IMR-90 (cell line): ENCODE measurements around the gene NSUN4. TPM values are rescaled to one million over a fixed set of nuclear protein-coding genes. Genes with fewer than 3 reads are reported as not detected.
A peak's percentile ranks its signal among the peaks of the same experiment; 100 is the strongest.

ENCODE experiments used
- ATAC-seq: fragments of 200-7000 bp; cut with Tn5 transposase; 2 replicates; pipeline ENCODE4 v1.9.1; 2020; ENCODE audit warnings: low read depth, mild to moderate bottlenecking, moderate library complexity
- BruUV-seq: library from RNA; stranded (reverse); fragments of 400-500 nt; replicated peaks from 2 replicates; lab custom pipeline; 2021; lab: Mats Ljungman, UMichigan
- CTCF ChIA-PET: fragments of 300-600 bp; formaldehyde crosslinking; extraction: SDS; loops from one replicate; lab custom pipeline; 2021; ENCODE audit warnings: antibody characterized with exemption; lab: Yijun Ruan, JAX
- POLR2A ChIA-PET: fragments of 300-600 bp; sonication (Branson Sonifier 250); formaldehyde crosslinking; loops from one replicate; lab custom pipeline; 2022; ENCODE audit warnings: antibody characterized with exemption; ENCODE audit not compliant: unreplicated experiment; lab: Charles Lee
- DNase-seq: peaks from one replicate; pipeline ENCODE4 v3.0.0; 2013
- H2AFZ ChIP-seq: replicated peaks from 2 replicates; pipeline ENCODE3; 2013; ENCODE audit warnings: low read length, mild to moderate bottlenecking; ENCODE audit not compliant: poor library complexity
- H2AK5ac ChIP-seq: 2 replicates; pipeline ENCODE4 v1.6.1; 2013; ENCODE audit warnings: low read depth, low read length, inconsistent platforms
- H2AK9ac ChIP-seq: replicated peaks from 2 replicates; pipeline ENCODE3; 2013; ENCODE audit warnings: mild to moderate bottlenecking, low read depth, low read length, moderate library complexity; ENCODE audit not compliant: poor library complexity
- H2BK120ac ChIP-seq: 2 replicates; pipeline ENCODE4 v1.6.1; 2013; ENCODE audit warnings: low read depth, low read length, inconsistent platforms
- H2BK15ac ChIP-seq: 3 replicates; pipeline ENCODE4 v1.6.1; 2013; ENCODE audit warnings: low read depth, low read length, inconsistent platforms
- H2BK20ac ChIP-seq: 2 replicates; pipeline ENCODE4 v1.6.1; 2013; ENCODE audit warnings: low read depth, mild to moderate bottlenecking, inconsistent platforms, low read length, moderate library complexity
- H2BK5ac ChIP-seq: 2 replicates; pipeline ENCODE4 v1.6.1; 2013; ENCODE audit warnings: mild to moderate bottlenecking, low read depth, low read length, inconsistent platforms; ENCODE audit not compliant: poor library complexity, severe bottlenecking
- H3K14ac ChIP-seq: replicated peaks from 2 replicates; pipeline ENCODE4 v1.6.1; 2013; ENCODE audit warnings: low read depth, low read length, inconsistent platforms
- H3K18ac ChIP-seq: 2 replicates; pipeline ENCODE4 v1.6.1; 2013; ENCODE audit warnings: low read depth, low read length, control low read depth
- H3K23ac ChIP-seq: 2 replicates; pipeline ENCODE4 v1.6.1; 2013; ENCODE audit warnings: low read depth, low read length, inconsistent platforms
- H3K27ac ChIP-seq: 2 replicates; pipeline ENCODE4 v1.5.1; 2013; ENCODE audit warnings: mild to moderate bottlenecking, control low read depth, low read length; ENCODE audit not compliant: insufficient read depth
- H3K27me3 ChIP-seq: 2 replicates; pipeline ENCODE4 v1.6.1; 2013; ENCODE audit warnings: low read length; ENCODE audit not compliant: control insufficient read depth, insufficient read depth
- H3K36me3 ChIP-seq: 2 replicates; pipeline ENCODE4 v1.6.1; 2013; ENCODE audit warnings: low read length, mixed read lengths; ENCODE audit not compliant: control insufficient read depth, insufficient read depth
- H3K4ac ChIP-seq: 2 replicates; pipeline ENCODE4 v1.6.1; 2013; ENCODE audit warnings: low read depth, low read length, inconsistent platforms
- H3K4me1 ChIP-seq: 2 replicates; pipeline ENCODE4 v1.6.1; 2013; ENCODE audit warnings: low read length, mixed read lengths; ENCODE audit not compliant: control insufficient read depth, insufficient read depth
- H3K4me2 ChIP-seq: 2 replicates; pipeline ENCODE4 v1.6.1; 2013; ENCODE audit warnings: low read depth, mild to moderate bottlenecking, control low read depth, low read length, moderate library complexity
- H3K4me3 ChIP-seq: 2 replicates; pipeline ENCODE4 v1.5.1; 2013; ENCODE audit warnings: low read depth, mild to moderate bottlenecking, control low read depth, low read length, moderate library complexity; ENCODE audit not compliant: insufficient read depth
- H3K56ac ChIP-seq: 2 replicates; pipeline ENCODE4 v1.6.1; 2013; ENCODE audit warnings: low read length, inconsistent platforms; ENCODE audit not compliant: insufficient read depth; ENCODE audit errors: extremely low read depth
- H3K79me1 ChIP-seq, 2 experiments: 2 replicates each; pipeline ENCODE4 v1.6.1; 2013; ENCODE audit warnings: low read length in 2 of 2, inconsistent platforms in 1 of 2, low read depth in 1 of 2
- H3K9ac ChIP-seq: 2 replicates; pipeline ENCODE4 v1.6.1; 2013; ENCODE audit warnings: low read depth, low read length, control low read depth
- H3K9me1 ChIP-seq: 2 replicates; pipeline ENCODE4 v1.6.1; 2013; ENCODE audit warnings: low read length, inconsistent platforms; ENCODE audit not compliant: insufficient read depth
- H3K9me3 ChIP-seq: 2 replicates; pipeline ENCODE4 v1.6.1; 2013; ENCODE audit warnings: low read length; ENCODE audit not compliant: control insufficient read depth, insufficient read depth
- H4K20me1 ChIP-seq: 2 replicates; pipeline ENCODE4 v1.6.1; 2013; ENCODE audit warnings: low read length, inconsistent platforms; ENCODE audit not compliant: insufficient read depth
- H4K5ac ChIP-seq: 2 replicates; pipeline ENCODE4 v1.6.1; 2013; ENCODE audit warnings: mild to moderate bottlenecking, low read depth, low read length, control low read depth
- H4K8ac ChIP-seq, 2 experiments: 2 replicates each; pipeline ENCODE4 v1.6.1; 2013; ENCODE audit warnings: low read depth in 2 of 2, low read length in 2 of 2, control low read depth in 1 of 2, inconsistent platforms in 1 of 2
- H4K91ac ChIP-seq: 2 replicates; pipeline ENCODE4 v1.6.1; 2013; ENCODE audit warnings: low read depth, low read length, inconsistent platforms; ENCODE audit not compliant: insufficient read depth
- CEBPB ChIP-seq: IDR thresholded peaks from 2 replicates; pipeline ENCODE4 v1.6.1; 2012; ENCODE audit warnings: low read depth, low read length, improper control_type of control experiment
- MAZ ChIP-seq: IDR thresholded peaks from 2 replicates; pipeline ENCODE4 v1.6.1; 2012; ENCODE audit warnings: low read depth, mild to moderate bottlenecking, low read length, improper control_type of control experiment, moderate library complexity, borderline replicate concordance
- NFE2L2 ChIP-seq: fragments of 150-350 bp; IDR thresholded peaks from 2 replicates; pipeline ENCODE4 v1.6.1; 2016; ENCODE audit warnings: low read depth, mild to moderate bottlenecking, low read length
- WGBS, 2 experiments: methylation state at CpG; one replicate each; pipeline versions ENCODE4 v1.1.5 to v1.1.7; 2013; ENCODE audit warnings: missing lambda C conversion rate in 2 of 2; ENCODE audit not compliant: insufficient read length in 1 of 2; ENCODE audit errors: extremely low coverage in 2 of 2; 5-methylcytosine and 5-hydroxymethylcytosine counted together
- dilution Hi-C: fragments of 300-500 bp; cut with HindIII; formaldehyde crosslinking; loops from one replicate; pipeline ENCODE4 v1.14.3; 2018; ENCODE audit warnings: low sequenced_read_pairs; ENCODE audit not compliant: unreplicated experiment
- in situ Hi-C: fragments of 300-500 bp; cut with MboI; formaldehyde crosslinking; loops from 3 replicates; pipeline ENCODE4 v1.14.3; 2019; ENCODE audit warnings: low sequenced_read_pairs, inconsistent platforms, mixed read lengths
- intact Hi-C: fragments of 100-400 bp; cut with micrococcal nuclease; formaldehyde crosslinking; loops from 2 replicates; pipeline ENCODE4 v1.10.0; 2022
- polyA plus RNA-seq, 3 experiments: library from polyadenylated mRNA; depleted of rRNA; stranded (reverse); fragments of >200 nt; gene quantifications; 2 replicates each; pipeline ENCODE4 v1.2.3, GENCODE V29; 2012; ENCODE audit warnings: low replicate concordance in 1 of 3
- total RNA-seq: library from RNA; depleted of rRNA; stranded (reverse); fragments of >200 nt; gene quantifications from 2 replicates; pipeline ENCODE4 v1.2.3, GENCODE V29; 2012
- TF ChIP-seq, protein P1 (sequence below): conservative IDR thresholded peaks from 2 replicates; pipeline ENCODE4 v1.5.1; 2012; ENCODE audit warnings: mild to moderate bottlenecking, low read depth, low read length, improper control_type of control experiment

Gene NSUN4
- total and polyA plus RNA-seq, 2 of the 4 experiments (the other 2 are of a cell fraction): 10.9 to 13.0 TPM

DNA sequence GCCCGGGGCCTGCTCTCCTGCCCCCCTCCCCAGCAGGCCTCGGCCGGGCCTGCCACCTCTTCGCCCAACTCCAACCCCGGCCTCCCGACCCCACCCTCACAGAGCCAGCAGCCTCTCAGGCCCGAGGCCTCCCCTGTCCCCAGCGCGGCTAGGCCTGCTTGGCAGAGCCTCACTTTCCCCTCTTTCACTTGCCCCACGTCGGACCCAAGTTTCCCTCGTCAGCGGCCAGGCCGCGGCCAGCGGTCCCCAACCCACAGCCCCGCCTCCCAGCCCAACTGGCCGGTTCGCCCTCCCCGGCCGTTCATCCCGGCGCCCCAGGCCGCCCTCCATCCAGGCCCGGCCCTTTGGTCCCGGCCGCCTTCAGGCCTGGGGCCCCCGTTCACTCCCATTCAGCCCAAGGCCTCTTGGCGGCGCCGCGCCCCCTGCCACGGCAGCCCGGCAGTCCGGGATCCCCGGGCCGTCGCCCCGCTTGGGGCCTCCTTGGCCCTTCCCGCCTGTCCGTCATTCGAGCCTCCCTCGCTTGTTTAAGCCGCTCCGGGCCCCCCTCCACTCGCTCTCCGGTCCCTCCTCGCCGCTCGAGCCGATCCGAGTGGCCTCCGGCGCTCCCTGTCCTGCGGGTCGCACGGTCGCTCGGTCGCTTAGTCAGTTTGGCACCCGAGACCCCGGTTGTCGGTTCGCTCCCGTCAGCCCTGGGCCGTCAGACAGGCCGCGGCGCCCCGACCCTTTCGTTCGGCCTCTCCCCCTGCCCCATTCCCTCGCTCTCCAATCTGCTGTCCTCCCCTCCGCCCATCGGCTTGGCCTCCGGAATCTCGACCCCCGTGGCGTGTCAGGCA lies 38.6 kb upstream of the NSUN4 start:
- Histone ChIP-seq H3K79me1 (peaks cover 10 to 40% of the 10 kb centered on the region in 2 experiments), H4K20me1 (peaks cover 26% of the 10 kb centered on the region), H3K23ac (peak overlapping the region; percentile 93), H3K27me3 (no peaks in the 10 kb centered on the region), H4K91ac (peak overlapping the region; percentile 91), H3K9me1 (peaks cover 15% of the 10 kb centered on the region), H4K8ac (peak overlapping the region; percentile 64 to 93), H2BK15ac (no peak overlapping the region), H2AK9ac (peak overlapping the region; percentile 97), H2AFZ (peak overlapping the region; percentile 84), H2BK120ac (peak overlapping the region; percentile 35; the same call in 1 of the 2 replicates), H3K4me3 (peak overlapping the region; percentile 97), H3K9ac (peak overlapping the region; percentile 100), H3K56ac (peak overlapping the region; percentile 79), H3K9me3 (no peaks in the 10 kb centered on the region), H4K5ac (peak overlapping the region; percentile 90), H3K27ac (peak overlapping the region; percentile 100), H3K18ac (peak overlapping the region; percentile 70), H3K4me2 (peak overlapping the region; percentile 83), H3K4me1 (peaks cover 5% of the 10 kb centered on the region), H2BK5ac (peak overlapping the region; percentile 94), H3K14ac (peak overlapping the region; percentile 96), H2AK5ac (peak overlapping the region; percentile 93), H3K4ac (peak overlapping the region; percentile 86), H2BK20ac (no peak overlapping the region), H3K36me3 (peaks cover 6% of the 10 kb centered on the region)
- TF ChIP-seq NFE2L2 (no peak), MAZ (0 out of 2 replicates have a peak, but pooled peaks have one; percentile 33), CEBPB (no peak)
- TF ChIP-seq, protein P1, sequence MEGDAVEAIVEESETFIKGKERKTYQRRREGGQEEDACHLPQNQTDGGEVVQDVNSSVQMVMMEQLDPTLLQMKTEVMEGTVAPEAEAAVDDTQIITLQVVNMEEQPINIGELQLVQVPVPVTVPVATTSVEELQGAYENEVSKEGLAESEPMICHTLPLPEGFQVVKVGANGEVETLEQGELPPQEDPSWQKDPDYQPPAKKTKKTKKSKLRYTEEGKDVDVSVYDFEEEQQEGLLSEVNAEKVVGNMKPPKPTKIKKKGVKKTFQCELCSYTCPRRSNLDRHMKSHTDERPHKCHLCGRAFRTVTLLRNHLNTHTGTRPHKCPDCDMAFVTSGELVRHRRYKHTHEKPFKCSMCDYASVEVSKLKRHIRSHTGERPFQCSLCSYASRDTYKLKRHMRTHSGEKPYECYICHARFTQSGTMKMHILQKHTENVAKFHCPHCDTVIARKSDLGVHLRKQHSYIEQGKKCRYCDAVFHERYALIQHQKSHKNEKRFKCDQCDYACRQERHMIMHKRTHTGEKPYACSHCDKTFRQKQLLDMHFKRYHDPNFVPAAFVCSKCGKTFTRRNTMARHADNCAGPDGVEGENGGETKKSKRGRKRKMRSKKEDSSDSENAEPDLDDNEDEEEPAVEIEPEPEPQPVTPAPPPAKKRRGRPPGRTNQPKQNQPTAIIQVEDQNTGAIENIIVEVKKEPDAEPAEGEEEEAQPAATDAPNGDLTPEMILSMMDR: 0 out of 2 replicates have a peak, but pooled peaks have one; percentile 25
- in situ Hi-C loops (no loop called here), intact Hi-C loops (loop anchor here (1.0 kb wide), 1 partner anchor 46 kb away; no protein-coding TSS in a partner anchor), dilution Hi-C loops (no loop called here)
- ChIA-PET CTCF (no interaction called here), POLR2A (interaction anchor here (0.9 kb wide), 1 partner anchor 55 kb away, joined by 4 read pairs; the partner anchor contains the start of gene RAD54L)
- no TSS peak for BruUV-seq
- peak; percentile 52 for DNase-seq
- ATAC-seq: peak; percentile 18
- WGBS, 2 experiments: 0% methylated on average over 45 of the region's 79 CpGs; no CpG with 5 or more reads in 1 of the 2 experiments
